ENCODE results near the gene XDH.

The XDH gene

GRCh38 chr2:31426096-31426495 is 11.6 kb upstream of the XDH start:
- no peaks in the 10 kb centered on the region for H3K9me3 ChIP-seq (ENCODE audit: low read length)
- no peaks in the 10 kb centered on the region for H3K4me1 ChIP-seq (ENCODE audit: insufficient read depth, low read length)
- H3K27me3 ChIP-seq (ENCODE audit: control insufficient read depth in 1 of 2, insufficient read depth in 2 of 2, low read length in 2 of 2) = no peaks in the 10 kb centered on the region
- H3K27ac ChIP-seq (ENCODE audit: low read depth, low read length) = no peak overlapping the region
- H3K36me3 ChIP-seq (ENCODE audit: insufficient read depth, low read length) = no peaks in the 10 kb centered on the region
- no peak overlapping the region for H3K4me3 ChIP-seq (ENCODE audit: low read depth in 1 of 2, low read length in 2 of 2)
- no peak overlapping the region for H3K9ac ChIP-seq (ENCODE audit: low read length)

DNA sequence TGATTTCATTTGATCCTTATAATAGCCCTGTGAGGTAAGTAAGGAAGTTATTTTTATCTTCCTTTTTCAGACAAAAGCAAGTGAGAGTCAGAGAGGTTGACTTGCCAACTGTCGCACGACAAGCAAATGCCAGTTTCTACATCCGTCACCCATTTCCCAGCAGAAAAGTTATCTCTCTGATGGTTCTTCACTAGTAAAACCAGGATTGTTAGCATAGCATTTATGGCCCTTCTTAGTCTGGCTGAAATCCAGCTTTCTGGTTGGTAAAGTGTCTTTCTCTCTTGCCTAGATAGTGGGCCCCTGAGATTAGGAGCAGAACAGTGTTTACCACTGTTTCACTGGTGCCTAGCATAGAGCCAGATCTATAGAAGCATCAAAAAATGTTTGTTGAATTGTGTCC is 7.1 kb upstream of the XDH start:
- no peaks in the 10 kb centered on the region for H3K27me3 ChIP-seq (ENCODE audit: control insufficient read depth in 1 of 2, insufficient read depth in 2 of 2, low read length in 2 of 2)
- H3K4me3 ChIP-seq (ENCODE audit: low read depth in 1 of 2, low read length in 2 of 2) = no peak overlapping the region
- H3K9me3 ChIP-seq (ENCODE audit: low read length) = no peaks in the 10 kb centered on the region
- H3K36me3 ChIP-seq (ENCODE audit: insufficient read depth, low read length) = no peaks in the 10 kb centered on the region
- H3K4me1 ChIP-seq (ENCODE audit: insufficient read depth, low read length) = no peaks in the 10 kb centered on the region
- no peak overlapping the region for H3K9ac ChIP-seq (ENCODE audit: low read length)
- H3K27ac ChIP-seq (ENCODE audit: low read depth, low read length) = no peak overlapping the region

GRCh38 chr2:31420936-31421335 is 6.4 kb upstream of the XDH start:
- H3K36me3 ChIP-seq (ENCODE audit: insufficient read depth, low read length) = no peaks in the 10 kb centered on the region
- no peaks in the 10 kb centered on the region for H3K27me3 ChIP-seq (ENCODE audit: control insufficient read depth in 1 of 2, insufficient read depth in 2 of 2, low read length in 2 of 2)
- H3K4me1 ChIP-seq (ENCODE audit: insufficient read depth, low read length) = no peaks in the 10 kb centered on the region
- H3K9me3 ChIP-seq (ENCODE audit: low read length) = no peaks in the 10 kb centered on the region
- H3K4me3 ChIP-seq (ENCODE audit: low read depth in 1 of 2, low read length in 2 of 2) = no peak overlapping the region
- no peak overlapping the region for H3K9ac ChIP-seq (ENCODE audit: low read length)
- no peak overlapping the region for H3K27ac ChIP-seq (ENCODE audit: low read depth, low read length)

DNA sequence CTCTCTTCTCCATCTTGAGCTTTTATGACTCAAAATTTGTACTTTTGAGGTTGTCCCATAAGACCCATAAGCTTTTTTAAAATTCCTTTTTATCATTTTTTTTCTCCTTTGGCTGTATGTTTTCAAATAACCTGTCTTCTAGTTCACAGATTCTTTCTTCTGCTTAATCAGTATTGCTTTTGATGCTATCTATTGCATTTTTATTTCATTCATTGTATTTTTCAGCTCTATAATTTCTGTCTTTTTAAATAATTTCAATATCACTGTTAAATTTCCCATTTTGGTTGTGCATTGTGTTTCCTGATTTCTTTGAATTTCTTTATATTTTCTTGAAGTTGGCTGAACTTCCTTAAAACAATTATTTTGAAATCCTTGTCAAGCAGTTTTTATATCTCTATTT is 4.8 kb upstream of the XDH start:
- H3K27ac ChIP-seq (ENCODE audit: low read depth, low read length) = no peak overlapping the region
- no peaks in the 10 kb centered on the region for H3K36me3 ChIP-seq (ENCODE audit: insufficient read depth, low read length)
- no peaks in the 10 kb centered on the region for H3K4me1 ChIP-seq (ENCODE audit: insufficient read depth, low read length)
- no peak overlapping the region for H3K9ac ChIP-seq (ENCODE audit: low read length)
- H3K9me3 ChIP-seq (ENCODE audit: low read length) = no peaks in the 10 kb centered on the region
- no peak overlapping the region for H3K4me3 ChIP-seq (ENCODE audit: low read depth in 1 of 2, low read length in 2 of 2)
- no peaks in the 10 kb centered on the region for H3K27me3 ChIP-seq (ENCODE audit: control insufficient read depth in 1 of 2, insufficient read depth in 2 of 2, low read length in 2 of 2)

- no peaks in the 10 kb centered on the region for H3K27me3 ChIP-seq (ENCODE audit: control insufficient read depth in 1 of 2, insufficient read depth in 2 of 2, low read length in 2 of 2)
- H3K27ac ChIP-seq (ENCODE audit: low read depth, low read length) = no peak overlapping the region
- no peaks in the 10 kb centered on the region for H3K9me3 ChIP-seq (ENCODE audit: low read length)
- no peaks in the 10 kb centered on the region for H3K36me3 ChIP-seq (ENCODE audit: insufficient read depth, low read length)
- H3K9ac ChIP-seq (ENCODE audit: low read length) = no peak overlapping the region
- no peak overlapping the region for H3K4me3 ChIP-seq (ENCODE audit: low read depth in 1 of 2, low read length in 2 of 2)
- H3K4me1 ChIP-seq (ENCODE audit: insufficient read depth, low read length) = no peaks in the 10 kb centered on the region
Observed at GRCh38 chr2:31415421-31415820, 879 bp upstream of the XDH start.

DNA sequence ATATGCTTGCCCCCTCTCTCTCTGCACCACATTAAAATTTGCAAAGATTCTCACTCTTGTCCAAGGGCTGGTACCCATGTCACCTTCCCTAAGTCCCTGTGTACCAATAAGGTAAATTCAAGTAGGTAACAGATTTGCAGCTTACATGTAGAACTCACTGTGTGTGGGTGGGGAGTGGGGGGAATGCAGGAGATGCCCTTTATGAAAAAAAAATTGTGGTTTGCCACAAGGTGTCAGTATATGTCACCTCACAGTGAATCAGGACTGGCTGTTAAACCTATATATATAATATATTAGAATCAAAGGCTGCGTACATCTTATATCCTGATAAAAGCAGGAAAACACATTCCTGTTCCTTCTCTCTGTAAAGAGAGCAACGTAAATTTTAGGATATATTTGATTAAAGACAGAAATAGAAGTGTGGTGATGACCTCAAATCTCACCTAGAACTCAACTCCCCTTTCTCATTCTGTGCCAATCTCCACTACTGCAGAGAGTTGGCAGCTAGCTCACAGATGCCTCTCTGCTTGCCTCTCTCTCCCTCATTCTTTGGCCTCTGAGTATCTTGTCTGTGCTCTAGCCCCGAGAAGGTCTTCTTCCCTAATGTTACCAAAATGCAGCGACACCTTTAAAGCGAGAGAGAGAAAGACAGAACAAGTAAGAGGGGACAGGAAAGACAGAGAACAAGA is 536 bp downstream of the XDH start:
- Histone ChIP-seq H3K36me3 (ENCODE audit: insufficient read depth, low read length) (no peaks in the 10 kb centered on the region), H3K27ac (ENCODE audit: low read depth, low read length) (no peak overlapping the region), H3K9me3 (ENCODE audit: low read length) (no peaks in the 10 kb centered on the region), H3K4me1 (ENCODE audit: insufficient read depth, low read length) (no peaks in the 10 kb centered on the region), H3K4me3 (ENCODE audit: low read depth in 1 of 2, low read length in 2 of 2) (no peak overlapping the region), H3K27me3 (ENCODE audit: control insufficient read depth in 1 of 2, insufficient read depth in 2 of 2, low read length in 2 of 2) (no peaks in the 10 kb centered on the region), H3K9ac (ENCODE audit: low read length) (no peak overlapping the region)

- Histone ChIP-seq H3K4me3 (ENCODE audit: low read depth in 1 of 2, low read length in 2 of 2) (no peak overlapping the region), H3K9me3 (ENCODE audit: low read length) (no peaks in the 10 kb centered on the region), H3K27ac (ENCODE audit: low read depth, low read length) (no peak overlapping the region), H3K4me1 (ENCODE audit: insufficient read depth, low read length) (no peaks in the 10 kb centered on the region), H3K9ac (ENCODE audit: low read length) (no peak overlapping the region), H3K27me3 (ENCODE audit: control insufficient read depth in 1 of 2, insufficient read depth in 2 of 2, low read length in 2 of 2) (no peaks in the 10 kb centered on the region), H3K36me3 (ENCODE audit: insufficient read depth, low read length) (no peaks in the 10 kb centered on the region)
Observed at GRCh38 chr2:31413025-31413424, 1.5 kb downstream of the XDH start.

GRCh38 chr2:31411771-31412170 is 2.8 kb downstream of the XDH start:
- H3K4me1 ChIP-seq (ENCODE audit: insufficient read depth, low read length) = no peaks in the 10 kb centered on the region

GRCh38 chr2:31406593-31407385 is 7.8 kb downstream of the XDH start:
- Histone ChIP-seq H3K4me1 (ENCODE audit: insufficient read depth, low read length) (no peaks in the 10 kb centered on the region), H3K27me3 (ENCODE audit: control insufficient read depth in 1 of 2, insufficient read depth in 2 of 2, low read length in 2 of 2) (no peaks in the 10 kb centered on the region), H3K36me3 (ENCODE audit: insufficient read depth, low read length) (no peaks in the 10 kb centered on the region), H3K27ac (ENCODE audit: low read depth, low read length) (no peak overlapping the region), H3K9me3 (ENCODE audit: low read length) (no peaks in the 10 kb centered on the region), H3K9ac (ENCODE audit: low read length) (no peak overlapping the region), H3K4me3 (ENCODE audit: low read depth in 1 of 2, low read length in 2 of 2) (no peak overlapping the region)

More at GRCh38 chr2:31411771-31412170, 2.8 kb downstream of the XDH start:
- H3K36me3 ChIP-seq (ENCODE audit: insufficient read depth, low read length) = no peaks in the 10 kb centered on the region
- no peaks in the 10 kb centered on the region for H3K27me3 ChIP-seq (ENCODE audit: control insufficient read depth in 1 of 2, insufficient read depth in 2 of 2, low read length in 2 of 2)
- no peak overlapping the region for H3K9ac ChIP-seq (ENCODE audit: low read length)
- H3K4me3 ChIP-seq (ENCODE audit: low read depth in 1 of 2, low read length in 2 of 2) = no peak overlapping the region
- H3K9me3 ChIP-seq (ENCODE audit: low read length) = no peaks in the 10 kb centered on the region
- no peak overlapping the region for H3K27ac ChIP-seq (ENCODE audit: low read depth, low read length)

- Histone ChIP-seq H3K36me3 (ENCODE audit: insufficient read depth, low read length) (no peaks in the 10 kb centered on the region), H3K4me1 (ENCODE audit: insufficient read depth, low read length) (no peaks in the 10 kb centered on the region), H3K27me3 (ENCODE audit: control insufficient read depth in 1 of 2, insufficient read depth in 2 of 2, low read length in 2 of 2) (no peaks in the 10 kb centered on the region), H3K27ac (ENCODE audit: low read depth, low read length) (no peak overlapping the region), H3K9ac (ENCODE audit: low read length) (no peak overlapping the region), H3K4me3 (ENCODE audit: low read depth in 1 of 2, low read length in 2 of 2) (no peak overlapping the region), H3K9me3 (ENCODE audit: low read length) (no peaks in the 10 kb centered on the region)
Observed at GRCh38 chr2:31404827-31405226, 9.7 kb downstream of the XDH start.

GRCh38 chr2:31404302-31404701 is 10.2 kb downstream of the XDH start:
- no peaks in the 10 kb centered on the region for H3K27me3 ChIP-seq (ENCODE audit: control insufficient read depth in 1 of 2, insufficient read depth in 2 of 2, low read length in 2 of 2)
- no peaks in the 10 kb centered on the region for H3K36me3 ChIP-seq (ENCODE audit: insufficient read depth, low read length)
- no peaks in the 10 kb centered on the region for H3K4me1 ChIP-seq (ENCODE audit: insufficient read depth, low read length)
- no peaks in the 10 kb centered on the region for H3K9me3 ChIP-seq (ENCODE audit: low read length)
- H3K9ac ChIP-seq (ENCODE audit: low read length) = no peak overlapping the region
- H3K27ac ChIP-seq (ENCODE audit: low read depth, low read length) = no peak overlapping the region
- H3K4me3 ChIP-seq (ENCODE audit: low read depth in 1 of 2, low read length in 2 of 2) = no peak overlapping the region

DNA sequence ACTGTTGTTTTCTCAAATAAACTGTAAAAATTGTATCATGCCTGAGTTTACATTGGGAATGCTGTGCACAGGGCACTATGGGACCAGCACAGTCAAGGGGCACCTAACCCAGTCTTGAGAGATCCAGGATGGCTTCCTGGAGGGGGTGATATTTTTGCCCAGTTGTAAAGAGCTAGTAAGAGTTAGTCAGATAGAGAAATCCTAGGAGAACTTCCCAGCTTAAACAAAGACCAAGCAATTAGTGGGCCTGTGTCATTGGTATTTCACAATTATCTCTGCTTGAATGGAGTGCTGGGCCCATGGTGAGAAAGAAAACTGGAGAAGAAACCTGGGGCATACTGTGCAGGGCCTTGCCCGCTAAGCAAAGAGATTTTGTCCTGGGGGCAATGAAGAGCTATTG is 12.2 kb downstream of the XDH start:
- Histone ChIP-seq H3K27ac (ENCODE audit: low read depth, low read length) (no peak overlapping the region), H3K9me3 (ENCODE audit: low read length) (no peaks in the 10 kb centered on the region), H3K4me1 (ENCODE audit: insufficient read depth, low read length) (no peaks in the 10 kb centered on the region), H3K9ac (ENCODE audit: low read length) (no peak overlapping the region), H3K27me3 (ENCODE audit: control insufficient read depth in 1 of 2, insufficient read depth in 2 of 2, low read length in 2 of 2) (no peaks in the 10 kb centered on the region), H3K4me3 (ENCODE audit: low read depth in 1 of 2, low read length in 2 of 2) (no peak overlapping the region), H3K36me3 (ENCODE audit: insufficient read depth, low read length) (no peaks in the 10 kb centered on the region)

All from muscle layer of colon (tissue), 2 donors.